ENCODE data around the gene SMAP2.

- TF ChIP-seq CTCF (conservative IDR thresholded peaks at IDR 0.05; ENCODE audit: low read depth, low read length) (no peak), POLR2A (IDR thresholded peaks at IDR 0.05; ENCODE audit: low read depth, low read length) (no peak)
Measured at GRCh38 chr1:40382108-40382460, 8.6 kb downstream of the SMAP2 start.

All from IMR-90 (cell line).